ENCODE data around the gene MEGF9. TPM values are rescaled to one million over a fixed set of nuclear protein-coding genes. Genes with fewer than 3 reads are reported as not detected.

The MEGF9 gene
- total and polyA plus RNA-seq, 2 donors (not counting 1 experiment from before 2014, with no cell fraction given) = 3.5 to 11.3 TPM

- DNase-seq (no peak), ATAC-seq (ENCODE audit: low read depth) (no peak)
- no peak overlapping the region for H3K27ac Mint-ChIP-seq
- H3K27me3 ChIP-seq (replicated peaks in 1 of 4; ENCODE audit: control extremely low read depth in 1 of 4, control insufficient read depth in 3 of 4, insufficient read depth in 4 of 4, low read length in 3 of 4) = no peaks in the 10 kb centered on the region
- peaks cover 2% of the 10 kb centered on the region for H3K4me1 Mint-ChIP-seq
- no peaks in the 10 kb centered on the region for H3K9me3 Mint-ChIP-seq (ENCODE audit: insufficient read depth)
- no peaks in the 10 kb centered on the region for H3K79me2 ChIP-seq (ENCODE audit: control insufficient read depth, insufficient read depth, low read length)
- ChIA-PET CTCF (interaction anchor here (0.8 to 1.9 kb wide), 7 partner anchors 9 to 438 kb away, joined by 3 to 7 read pairs (median 5); no protein-coding TSS in a partner anchor), POLR2A (interaction anchor here (0.6 kb wide), 1 partner anchor 245 kb away, joined by 10 read pairs; no protein-coding TSS in a partner anchor)
- H2AFZ ChIP-seq (ENCODE audit: insufficient read depth, low read depth, low read length, poor library complexity, severe bottlenecking) = no peak overlapping the region
- H3K9me3 ChIP-seq (ENCODE audit: control extremely low read depth in 1 of 3, control insufficient read depth in 2 of 3, insufficient read depth in 1 of 3, low read length in 2 of 3) = no peaks in the 10 kb centered on the region
- H3K27me3 Mint-ChIP-seq = no peaks in the 10 kb centered on the region
- H3K4me3 Mint-ChIP-seq = no peak overlapping the region
- H3K9ac ChIP-seq (ENCODE audit: low read length) = no peak overlapping the region
- H4K20me1 ChIP-seq (ENCODE audit: control insufficient read depth, insufficient read depth, low read length, poor library complexity, severe bottlenecking) = no peaks in the 10 kb centered on the region
- no peak overlapping the region for H3K27ac ChIP-seq (ENCODE audit: low read length in 2 of 2)
- TF ChIP-seq EZH2 (IDR thresholded peaks at IDR 0.05; ENCODE audit: borderline replicate concordance, insufficient read depth, low read depth, low read length, poor library complexity, severe bottlenecking) = no peak
- no peak for TF ChIP-seq CTCF (IDR thresholded peaks at IDR 0.05)
- no peak overlapping the region for H3K4me3 ChIP-seq (ENCODE audit: control extremely low read depth in 1 of 5, extremely low read depth in 1 of 5, insufficient read depth in 1 of 5, low read depth in 2 of 5, low read length in 4 of 5)
- intact Hi-C loops (cut with micrococcal nuclease) = loop anchor here (5.0 kb wide), 1 partner anchor 780 kb away; no protein-coding TSS in a partner anchor
- no peaks in the 10 kb centered on the region for H3K36me3 ChIP-seq (replicated peaks in 1 of 2; ENCODE audit: control extremely low read depth in 1 of 2, control insufficient read depth in 1 of 2, extremely low read depth in 1 of 2, insufficient read depth in 2 of 2, low read length in 1 of 2)
- H3K4me1 ChIP-seq (ENCODE audit: control insufficient read depth in 2 of 2, insufficient read depth in 2 of 2, low read length in 2 of 2) = no peaks in the 10 kb centered on the region
- H3K4me2 ChIP-seq (replicated peaks; ENCODE audit: low read depth, low read length, poor library complexity, severe bottlenecking) = no peak overlapping the region
These were observed 91.5 kb downstream of the MEGF9 start for GRCh38 chr9:120622790-120623189.

GRCh38 chr9:120621941-120622340 lies 92.3 kb downstream of the MEGF9 start:
- TF ChIP-seq EZH2 (IDR thresholded peaks at IDR 0.05; ENCODE audit: borderline replicate concordance, insufficient read depth, low read depth, low read length, poor library complexity, severe bottlenecking) = no peak
- TF ChIP-seq CTCF (IDR thresholded peaks at IDR 0.05) = no peak
- H4K20me1 ChIP-seq (ENCODE audit: control insufficient read depth, insufficient read depth, low read length, poor library complexity, severe bottlenecking) = no peaks in the 10 kb centered on the region
- H3K27me3 Mint-ChIP-seq = no peaks in the 10 kb centered on the region
- H3K4me1 Mint-ChIP-seq = peaks cover 2% of the 10 kb centered on the region
- DNase-seq = no peak
- ATAC-seq (ENCODE audit: low read depth) = no peak
- intact Hi-C loops (cut with micrococcal nuclease) = loop anchor here (2.0 to 5.0 kb wide), 2 partner anchors 93 to 780 kb away; partner anchors contain the start of gene MEGF9
- H3K4me3 ChIP-seq (ENCODE audit: control extremely low read depth in 1 of 5, extremely low read depth in 1 of 5, insufficient read depth in 1 of 5, low read depth in 2 of 5, low read length in 4 of 5) = no peak overlapping the region
- H3K4me1 ChIP-seq (ENCODE audit: control insufficient read depth in 2 of 2, insufficient read depth in 2 of 2, low read length in 2 of 2) = no peaks in the 10 kb centered on the region
- H3K79me2 ChIP-seq (ENCODE audit: control insufficient read depth, insufficient read depth, low read length) = no peaks in the 10 kb centered on the region
- H3K9ac ChIP-seq (ENCODE audit: low read length) = no peak overlapping the region
- no peaks in the 10 kb centered on the region for H3K36me3 ChIP-seq (replicated peaks in 1 of 2; ENCODE audit: control extremely low read depth in 1 of 2, control insufficient read depth in 1 of 2, extremely low read depth in 1 of 2, insufficient read depth in 2 of 2, low read length in 1 of 2)
- POLR2A ChIA-PET = no interaction called here
- no peak overlapping the region for H3K4me3 Mint-ChIP-seq
- CTCF ChIA-PET = interaction anchor here (0.5 to 1.9 kb wide), 7 partner anchors 16 to 502 kb away, joined by 3 to 6 read pairs (median 3); no protein-coding TSS in a partner anchor
- H3K9me3 Mint-ChIP-seq (ENCODE audit: insufficient read depth) = no peaks in the 10 kb centered on the region
- no peak overlapping the region for H2AFZ ChIP-seq (ENCODE audit: insufficient read depth, low read depth, low read length, poor library complexity, severe bottlenecking)
- H3K4me2 ChIP-seq (replicated peaks; ENCODE audit: low read depth, low read length, poor library complexity, severe bottlenecking) = no peak overlapping the region
- no peaks in the 10 kb centered on the region for H3K27me3 ChIP-seq (replicated peaks in 1 of 4; ENCODE audit: control extremely low read depth in 1 of 4, control insufficient read depth in 3 of 4, insufficient read depth in 4 of 4, low read length in 3 of 4)
- H3K27ac Mint-ChIP-seq = no peak overlapping the region
- H3K27ac ChIP-seq (ENCODE audit: low read length in 2 of 2) = no peak overlapping the region
- WGBS (ENCODE audit: insufficient coverage) = no CpG with 5 or more reads among the region's 1 CpG
- no peaks in the 10 kb centered on the region for H3K9me3 ChIP-seq (ENCODE audit: control extremely low read depth in 1 of 3, control insufficient read depth in 2 of 3, insufficient read depth in 1 of 3, low read length in 2 of 3)
